Tibial nerve (tissue), 4 donors: Measurements from ENCODE around the gene PLEKHG4B.

Source experiments
- EP300 ChIP-seq, 2 donors: sonication (generic); formaldehyde crosslinking; IDR thresholded peaks; one replicate each; pipeline ENCODE4 v1.6.1; 2017; ENCODE audit warnings: antibody characterized with exemption in 2 of 2, mild to moderate bottlenecking in 1 of 2
- POLR2A ChIP-seq, 2 donors: fragments of 450-650 bp; IDR thresholded peaks; one replicate each; pipeline ENCODE4 v1.6.1; 2017; ENCODE audit warnings: antibody characterized with exemption in 2 of 2, mild to moderate bottlenecking in 2 of 2, moderate library complexity in 2 of 2
- TF ChIP-seq, protein P1 (sequence below), 5 experiments: fragments of 200-600 bp in 3 of 5; fragments of 450-650 bp in 2 of 5; sonication (generic) in 3 of 5; IDR thresholded peaks; one replicate each; pipeline ENCODE4 v1.5.1; 2016 to 2019; ENCODE audit warnings: antibody characterized with exemption in 5 of 5, mild to moderate bottlenecking in 3 of 5, moderate library complexity in 2 of 5

DNA sequence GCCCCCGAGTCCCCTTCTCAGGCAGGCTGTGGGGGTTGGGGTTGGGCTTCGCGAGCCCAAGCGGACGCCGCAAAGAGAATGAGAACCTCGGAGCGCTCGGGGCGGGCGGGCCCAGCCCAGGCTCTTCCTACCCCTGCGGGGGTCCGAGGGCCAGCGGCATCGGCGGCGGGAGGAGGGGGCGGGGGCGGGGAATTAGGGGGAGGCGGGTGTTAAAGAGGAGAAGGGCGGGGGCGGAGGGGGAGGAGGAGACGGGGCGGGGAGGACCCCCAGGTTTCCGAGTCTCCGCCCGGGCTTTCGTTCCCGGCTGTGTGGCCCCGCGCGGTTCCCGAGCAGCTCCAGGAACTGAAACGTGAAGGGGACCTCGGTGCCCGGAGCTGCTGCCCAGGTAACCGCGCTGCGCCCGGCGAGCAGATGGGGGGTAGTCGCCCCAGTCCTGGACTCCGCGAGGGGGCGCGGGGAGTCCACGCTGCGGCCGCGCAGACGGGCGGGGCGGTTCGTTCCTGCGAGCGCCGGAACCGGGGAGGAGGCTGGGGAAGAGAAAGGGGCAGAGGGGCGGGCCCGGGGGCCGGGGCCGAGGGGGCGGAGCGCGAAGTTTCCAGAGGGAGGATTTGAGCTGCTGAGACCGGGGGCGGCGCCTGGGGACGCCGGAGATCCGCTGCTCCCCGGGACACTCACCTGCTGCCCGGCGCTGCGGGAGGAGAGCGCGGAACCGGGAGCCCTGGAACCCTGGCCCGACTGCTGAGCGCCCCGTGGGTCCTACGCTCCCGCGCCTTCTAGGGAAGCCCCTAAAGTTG is 38.4 kb upstream of the PLEKHG4B start:
- TF ChIP-seq, protein P1, sequence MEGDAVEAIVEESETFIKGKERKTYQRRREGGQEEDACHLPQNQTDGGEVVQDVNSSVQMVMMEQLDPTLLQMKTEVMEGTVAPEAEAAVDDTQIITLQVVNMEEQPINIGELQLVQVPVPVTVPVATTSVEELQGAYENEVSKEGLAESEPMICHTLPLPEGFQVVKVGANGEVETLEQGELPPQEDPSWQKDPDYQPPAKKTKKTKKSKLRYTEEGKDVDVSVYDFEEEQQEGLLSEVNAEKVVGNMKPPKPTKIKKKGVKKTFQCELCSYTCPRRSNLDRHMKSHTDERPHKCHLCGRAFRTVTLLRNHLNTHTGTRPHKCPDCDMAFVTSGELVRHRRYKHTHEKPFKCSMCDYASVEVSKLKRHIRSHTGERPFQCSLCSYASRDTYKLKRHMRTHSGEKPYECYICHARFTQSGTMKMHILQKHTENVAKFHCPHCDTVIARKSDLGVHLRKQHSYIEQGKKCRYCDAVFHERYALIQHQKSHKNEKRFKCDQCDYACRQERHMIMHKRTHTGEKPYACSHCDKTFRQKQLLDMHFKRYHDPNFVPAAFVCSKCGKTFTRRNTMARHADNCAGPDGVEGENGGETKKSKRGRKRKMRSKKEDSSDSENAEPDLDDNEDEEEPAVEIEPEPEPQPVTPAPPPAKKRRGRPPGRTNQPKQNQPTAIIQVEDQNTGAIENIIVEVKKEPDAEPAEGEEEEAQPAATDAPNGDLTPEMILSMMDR (IDR thresholded peaks at IDR 0.05), result peak in 1 of 5 experiments; percentile 7
- TF ChIP-seq POLR2A (IDR thresholded peaks at IDR 0.05) (no peak), EP300 (IDR thresholded peaks at IDR 0.05) (no peak)
